Transverse colon (tissue), 4 donors: ENCODE data around the gene ARL4C. TPM values are rescaled to one million over a fixed set of nuclear protein-coding genes. Genes with fewer than 3 reads are reported as not detected.
A peak's percentile ranks its signal among the peaks of the same experiment; 100 is the strongest.

ENCODE experiments used
- DNase-seq: peaks from one replicate; pipeline ENCODE4 v3.0.0-alpha.2; 2019
- H3K27ac ChIP-seq, 4 donors: fragments of 200-600 bp; sonication (generic); 2 replicates each; pipeline ENCODE4 v1.5.1; 2016 to 2018; ENCODE audit warnings: inconsistent platforms in 4 of 4
- H3K27me3 ChIP-seq: fragments of 200-600 bp; sonication (generic); 2 replicates; pipeline ENCODE4 v1.5.1; 2017; ENCODE audit warnings: inconsistent platforms
- H3K36me3 ChIP-seq, 4 donors: fragments of 200-600 bp; sonication (generic); 2 replicates each; pipeline ENCODE4 v1.5.1; 2017 to 2019; ENCODE audit warnings: inconsistent platforms in 4 of 4
- H3K4me1 ChIP-seq, 4 donors: fragments of 200-600 bp; sonication (generic); 2 replicates each; pipeline ENCODE4 v1.5.1; 2017 to 2020; ENCODE audit warnings: inconsistent platforms in 4 of 4
- H3K4me3 ChIP-seq, 4 donors: fragments of 200-600 bp; sonication (generic); 1 replicate in 1 of 4; 2 replicates in 3 of 4; pipeline versions ENCODE4 v1.5.1 to v1.6.1; 2017 to 2019; ENCODE audit warnings: inconsistent platforms in 4 of 4
- H3K9me3 ChIP-seq, 2 donors: fragments of 200-600 bp; sonication (generic); 2 replicates each; pipeline ENCODE4 v1.5.1; 2017 to 2019; ENCODE audit warnings: inconsistent platforms in 2 of 2
- CTCF ChIP-seq, 5 experiments: fragments of 200-600 bp in 3 of 5; fragments of 450-650 bp in 2 of 5; sonication (generic) in 3 of 5; IDR thresholded peaks; 1 replicate in 2 of 5; 2 replicates in 3 of 5; pipeline ENCODE4 v1.5.1; 2016 to 2017; ENCODE audit warnings: antibody characterized with exemption in 5 of 5, inconsistent platforms in 3 of 5, mild to moderate bottlenecking in 2 of 5, moderate library complexity in 1 of 5
- EP300 ChIP-seq: sonication (generic); formaldehyde crosslinking; IDR thresholded peaks from one replicate; pipeline ENCODE4 v1.6.1; 2017; ENCODE audit warnings: antibody characterized with exemption, low read depth
- POLR2A ChIP-seq: fragments of 450-650 bp; IDR thresholded peaks from one replicate; pipeline ENCODE4 v1.6.1; 2016; ENCODE audit warnings: antibody characterized with exemption, mild to moderate bottlenecking, moderate library complexity
- POLR2AphosphoS5 ChIP-seq, 3 donors: sonication (generic); formaldehyde crosslinking; IDR thresholded peaks; one replicate each; pipeline ENCODE4 v1.6.1; 2016; ENCODE audit warnings: antibody characterized with exemption in 3 of 3
- WGBS, 2 donors: methylation state at CpG; one replicate each; pipeline ENCODE4 v1.1.5; 2018; ENCODE audit warnings: low coverage in 1 of 2; 5-methylcytosine and 5-hydroxymethylcytosine counted together
- in situ Hi-C, 4 donors: fragments of 200-750 bp; cut with MboI; loops; one replicate each; pipeline versions ENCODE4 v1.15.0 to v1.15.1; 2017; ENCODE audit warnings: low sequenced_read_pairs in 3 of 4, low pct_ligation_motif_present in 1 of 4, low pct_unique_long_range_greater_than_20kb in 1 of 4
- intact Hi-C: fragments of 100-400 bp; cut with DNase I; formaldehyde crosslinking; loops from one replicate; pipeline ENCODE4 v1.15.1; 2023; ENCODE audit warnings: low total_unique reads
- total RNA-seq, 4 donors: library from RNA; depleted of rRNA; stranded (reverse); fragments of >200 nt; gene quantifications; one replicate each; pipeline ENCODE4 v1.1.0, GENCODE V29; 2016

The ARL4C gene
- total RNA-seq, 4 donors from 2014 or later = 3.8 to 11.9 (median 5.3) TPM

- in situ Hi-C loops = loop anchor here in 3 of 4 donors (10.0 to 25.0 kb wide), 3 partner anchors 206 to 506 kb away; no protein-coding TSS in a partner anchor
- H3K4me1 ChIP-seq = peaks cover 6 to 23% (median 16%) of the 10 kb centered on the region in 4 donors
- peak overlapping the region in 2 of 4 donors; percentile 0 to 74 for H3K4me3 ChIP-seq
- H3K36me3 ChIP-seq = no peaks in the 10 kb centered on the region
- WGBS, 2 donors = 71 to 73% methylated on average over 7 to 10 of the region's 10 CpGs
- peaks cover 29% of the 10 kb centered on the region for H3K27me3 ChIP-seq
- intact Hi-C loops = no loop called here
- no peak for DNase-seq
- H3K9me3 ChIP-seq = no peaks in the 10 kb centered on the region
- TF ChIP-seq POLR2AphosphoS5 (IDR thresholded peaks at IDR 0.05) (no peak), CTCF (IDR thresholded peaks at IDR 0.05) (no peak), EP300 (no peak), POLR2A (no peak)
- H3K27ac ChIP-seq = peak overlapping the region; percentile 4 to 86 (median 54)
These were observed 4.0 kb downstream of the ARL4C start for GRCh38 chr2:234492717-234493485.

GRCh38 chr2:234491897-234492296 lies 5.0 kb downstream of the ARL4C start:
- H3K9me3 ChIP-seq = no peaks in the 10 kb centered on the region
- peaks cover 6 to 23% (median 14%) of the 10 kb centered on the region in 4 donors for H3K4me1 ChIP-seq
- H3K36me3 ChIP-seq = no peaks in the 10 kb centered on the region
- WGBS, 2 donors = 83 to 92% methylated on average over 5 of the region's 5 CpGs
- TF ChIP-seq CTCF (IDR thresholded peaks at IDR 0.05) = no peak
- no peak for TF ChIP-seq POLR2AphosphoS5 (IDR thresholded peaks at IDR 0.05)
- in situ Hi-C loops (loop anchor here in 3 of 4 donors (10.0 to 25.0 kb wide), 3 partner anchors 205 to 505 kb away; no protein-coding TSS in a partner anchor), intact Hi-C loops (no loop called here)
- no peak for DNase-seq
- no peak overlapping the region for H3K4me3 ChIP-seq
- H3K27me3 ChIP-seq = peaks cover 29% of the 10 kb centered on the region
- peak overlapping the region; percentile 26 to 86 (median 35) for H3K27ac ChIP-seq

- H3K9me3 ChIP-seq = no peaks in the 10 kb centered on the region
- intact Hi-C loops (no loop called here), in situ Hi-C loops (loop anchor here in 3 of 4 donors (10.0 to 25.0 kb wide), 3 partner anchors 204 to 504 kb away; no protein-coding TSS in a partner anchor)
- no peaks in the 10 kb centered on the region for H3K36me3 ChIP-seq
- 76% methylated on average over 4 of the region's 4 CpGs for WGBS, 2 donors
- H3K4me1 ChIP-seq = peaks cover 6 to 21% (median 13%) of the 10 kb centered on the region in 4 donors
- DNase-seq = no peak
- H3K4me3 ChIP-seq = no peak overlapping the region
- peak overlapping the region; percentile 26 to 86 (median 35) for H3K27ac ChIP-seq
- H3K27me3 ChIP-seq = peaks cover 28% of the 10 kb centered on the region
- no peak for TF ChIP-seq POLR2A
- TF ChIP-seq POLR2AphosphoS5 (IDR thresholded peaks at IDR 0.05) = no peak
- TF ChIP-seq EP300 = no peak
- no peak for TF ChIP-seq CTCF (IDR thresholded peaks at IDR 0.05)
These were observed 5.6 kb downstream of the ARL4C start for GRCh38 chr2:234491281-234491680.

GRCh38 chr2:234490271-234491091 lies 6.4 kb downstream of the ARL4C start:
- 68 to 83% methylated on average over 13 to 15 of the region's 15 CpGs for WGBS, 2 donors

More at GRCh38 chr2:234490271-234491091, 6.4 kb downstream of the ARL4C start:
- H3K27me3 ChIP-seq = peaks cover 20% of the 10 kb centered on the region
- no peaks in the 10 kb centered on the region for H3K9me3 ChIP-seq
- DNase-seq = no peak
- no peaks in the 10 kb centered on the region for H3K36me3 ChIP-seq
- in situ Hi-C loops (loop anchor here in 3 of 4 donors (10.0 to 25.0 kb wide), 3 partner anchors 203 to 503 kb away; no protein-coding TSS in a partner anchor), intact Hi-C loops (no loop called here)
- no peak for TF ChIP-seq POLR2A
- peaks cover 4 to 13% (median 6%) of the 10 kb centered on the region in 4 donors for H3K4me1 ChIP-seq
- no peak overlapping the region for H3K4me3 ChIP-seq
- peak overlapping the region; percentile 26 to 86 (median 43) for H3K27ac ChIP-seq
